ENCODE data around the gene LRRC4C.

LRRC4C gene

DNA sequence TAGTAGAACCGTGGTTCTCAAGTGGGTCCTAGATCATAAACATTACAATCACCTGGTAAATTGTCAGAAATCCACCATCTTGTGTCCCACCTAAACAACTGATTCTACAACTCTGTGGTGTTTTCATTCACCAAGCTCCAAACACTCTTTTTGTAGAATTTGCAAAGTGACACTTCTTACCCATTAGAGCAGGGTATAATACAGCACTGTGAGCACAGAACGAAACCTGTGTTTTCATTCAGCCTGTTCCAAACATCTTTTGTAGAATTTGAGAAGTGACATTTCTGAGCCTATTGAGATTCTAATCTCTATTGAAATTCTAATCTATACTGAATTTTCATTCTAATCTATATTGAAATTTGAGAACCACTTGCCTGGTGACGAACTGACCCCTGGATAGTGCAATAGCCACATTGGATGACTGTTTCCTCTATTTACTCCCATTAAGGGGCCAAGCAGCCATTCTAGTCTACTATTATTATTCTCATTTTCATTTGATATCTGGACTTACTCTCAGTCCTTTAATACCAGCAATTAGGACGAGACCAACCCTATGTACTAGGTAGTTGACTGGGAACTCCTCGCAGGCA lies 616.6 kb downstream of the LRRC4C start:
- no peak for FAIRE-seq

DNA sequence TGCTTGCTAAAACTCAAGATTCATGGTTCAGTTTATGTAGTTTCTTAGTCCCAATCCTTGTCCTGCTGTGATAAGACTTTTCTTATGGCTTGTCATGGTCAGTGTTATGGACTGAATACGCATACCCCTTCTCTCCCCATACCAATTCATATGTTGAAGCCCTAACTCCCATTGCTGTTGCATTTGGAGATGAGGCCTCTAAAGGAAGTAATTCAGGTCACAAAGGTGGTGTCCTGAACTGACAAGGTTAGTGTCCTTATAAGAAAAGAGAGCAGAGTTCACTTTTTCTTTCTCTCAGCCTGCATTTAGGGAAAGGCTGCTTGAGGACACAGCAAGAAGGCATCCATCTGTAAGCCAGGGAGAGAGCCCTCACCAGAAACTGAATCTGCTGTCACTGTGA lies 618.2 kb downstream of the LRRC4C start:
- FAIRE-seq: no peak

DNA sequence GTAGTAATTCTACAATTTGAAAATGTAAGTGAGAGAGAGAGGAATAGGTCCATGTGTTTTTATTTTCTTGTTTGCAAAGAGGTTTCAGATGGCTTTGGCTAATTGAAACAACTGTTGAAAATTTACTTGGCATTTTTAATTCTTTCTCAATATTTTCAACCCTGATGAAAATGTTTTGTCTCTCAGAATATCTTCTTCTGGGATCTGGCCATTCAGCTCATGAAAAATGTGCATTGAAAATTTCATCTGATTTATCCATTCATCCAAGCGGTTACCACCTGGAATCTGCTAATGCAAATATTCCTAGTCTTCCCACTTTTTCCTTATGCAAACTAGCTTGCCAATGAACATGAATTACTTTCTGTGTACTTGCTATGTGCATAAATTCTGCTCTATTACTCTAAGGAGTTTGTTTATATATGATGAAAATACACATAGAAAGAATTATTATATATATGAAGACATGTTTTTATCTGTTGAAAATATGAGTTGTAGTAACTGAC lies 621.2 kb downstream of the LRRC4C start:
- FAIRE-seq: no peak

DNA sequence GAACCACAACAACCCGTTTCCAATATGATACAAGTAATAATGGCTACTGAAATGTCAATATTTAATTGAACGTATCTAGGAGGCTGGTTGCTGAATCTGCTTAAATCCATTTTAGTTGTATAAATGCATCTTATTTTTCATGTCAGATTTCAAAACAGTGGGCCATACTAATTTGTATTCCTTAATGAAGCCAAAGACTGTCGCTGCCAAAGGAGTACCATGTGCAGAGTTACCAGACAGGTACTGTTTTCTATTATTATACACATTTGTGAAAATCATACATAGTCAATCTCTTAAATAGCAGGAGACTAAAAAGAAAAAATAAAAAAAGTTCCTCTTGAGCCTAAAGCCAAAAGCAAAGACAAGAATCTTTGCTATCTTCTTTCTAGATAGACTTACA lies 632.3 kb downstream of the LRRC4C start:
- no peak for FAIRE-seq

DNA sequence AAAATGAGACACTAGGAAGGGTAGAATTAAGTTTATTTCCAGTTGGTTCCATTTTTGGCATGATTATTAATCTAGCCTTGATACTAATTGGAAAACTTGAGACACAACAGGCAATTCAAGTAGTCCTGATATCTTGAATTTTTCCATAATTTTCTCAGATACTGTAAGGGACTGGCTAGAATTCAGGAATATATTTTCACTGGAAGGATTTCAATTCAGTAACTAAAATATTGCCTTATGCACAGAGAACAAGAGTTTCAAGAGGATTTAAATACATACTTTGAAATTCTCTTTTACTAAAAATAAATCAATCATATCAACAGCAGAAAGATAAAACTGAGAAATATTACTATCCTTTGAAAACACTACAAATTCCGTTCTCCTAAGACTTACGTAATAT lies 632.9 kb downstream of the LRRC4C start:
- FAIRE-seq: no peak

DNA sequence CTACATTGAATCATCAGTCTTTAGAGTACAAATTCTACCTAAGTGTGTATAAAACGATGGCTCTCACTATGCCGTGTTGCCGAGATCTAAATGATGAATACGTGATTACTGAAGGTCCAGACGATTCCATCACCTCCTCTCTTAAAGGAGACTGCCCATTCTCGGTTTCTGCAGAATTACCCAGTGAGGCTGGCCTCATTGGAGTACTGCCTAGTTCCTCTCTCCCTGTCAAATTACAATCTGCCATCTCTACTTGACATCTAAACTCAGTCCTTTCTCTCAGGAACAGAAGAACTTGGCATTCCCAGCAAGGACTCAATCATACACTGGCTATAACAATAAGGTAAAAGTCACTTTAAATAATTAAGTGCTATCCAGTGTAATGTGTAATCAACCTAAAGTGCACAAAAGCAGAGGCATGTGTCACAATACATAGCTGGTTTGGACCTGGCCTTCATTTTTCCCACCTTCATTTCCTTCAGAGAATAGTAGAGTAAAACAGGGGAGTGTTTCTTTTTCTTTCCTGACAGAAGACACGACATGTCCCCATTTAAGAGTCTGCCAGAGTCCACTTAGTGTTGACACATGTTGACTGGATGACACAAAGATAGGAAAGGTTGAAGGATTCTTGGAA lies 634.1 kb downstream of the LRRC4C start:
- no peak for FAIRE-seq

DNA sequence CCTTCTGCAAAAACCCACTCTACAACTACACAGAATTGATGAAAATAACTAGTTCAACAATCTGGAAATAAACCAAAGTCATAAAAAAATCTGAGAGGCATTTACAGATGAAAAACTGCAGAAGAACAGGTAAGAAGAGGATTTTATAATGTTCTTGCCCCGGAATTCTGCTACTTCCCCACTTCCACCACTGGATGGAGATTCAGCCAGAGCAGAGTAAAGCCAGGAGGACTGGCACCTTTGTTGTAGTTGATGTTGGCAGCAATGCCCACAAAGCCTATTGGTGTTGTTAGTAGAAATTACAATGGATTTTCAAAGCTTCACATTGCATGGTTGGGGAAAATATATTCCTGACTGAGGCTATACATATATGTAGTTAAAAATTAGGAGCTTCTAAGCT lies 640.2 kb downstream of the LRRC4C start:
- FAIRE-seq: no peak

DNA sequence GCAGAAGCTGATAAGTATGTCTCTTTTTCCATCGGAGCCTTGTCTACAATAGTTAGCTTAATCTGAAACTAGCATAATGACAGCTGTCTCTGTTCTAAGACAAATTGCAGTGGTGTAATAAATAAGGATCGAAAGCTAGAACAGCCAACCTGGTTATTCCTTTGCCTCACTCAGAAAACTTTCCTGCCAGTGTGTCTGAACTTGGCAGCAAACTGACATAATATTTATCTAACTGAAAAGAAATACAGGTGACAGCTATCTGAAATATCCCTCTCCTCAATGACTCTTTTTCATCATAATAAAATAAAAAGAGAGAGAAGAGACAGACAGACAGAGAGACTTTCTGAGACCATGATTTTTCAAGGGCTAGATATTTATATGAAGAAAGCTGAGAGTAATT lies 642.5 kb downstream of the LRRC4C start:
- no peak for FAIRE-seq

DNA sequence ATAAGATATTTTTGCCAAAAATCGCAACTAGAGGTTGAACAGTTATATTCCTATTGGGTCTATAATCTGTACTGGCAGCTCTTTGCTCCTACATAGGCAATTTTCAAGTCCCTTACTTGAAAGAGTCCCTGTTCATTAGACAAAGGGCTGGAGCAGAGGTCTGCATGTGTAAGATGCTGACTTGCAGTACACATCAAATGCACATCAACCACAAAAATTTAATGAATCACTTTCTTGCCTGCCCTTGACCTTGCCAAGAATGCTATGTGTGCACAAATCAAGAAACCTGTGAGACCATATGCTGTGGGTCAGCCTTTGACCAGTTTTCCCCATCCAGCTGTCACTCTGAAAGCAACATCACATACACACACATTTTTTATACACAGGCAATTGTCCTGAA lies 661.5 kb downstream of the LRRC4C start:
- FAIRE-seq: no peak

DNA sequence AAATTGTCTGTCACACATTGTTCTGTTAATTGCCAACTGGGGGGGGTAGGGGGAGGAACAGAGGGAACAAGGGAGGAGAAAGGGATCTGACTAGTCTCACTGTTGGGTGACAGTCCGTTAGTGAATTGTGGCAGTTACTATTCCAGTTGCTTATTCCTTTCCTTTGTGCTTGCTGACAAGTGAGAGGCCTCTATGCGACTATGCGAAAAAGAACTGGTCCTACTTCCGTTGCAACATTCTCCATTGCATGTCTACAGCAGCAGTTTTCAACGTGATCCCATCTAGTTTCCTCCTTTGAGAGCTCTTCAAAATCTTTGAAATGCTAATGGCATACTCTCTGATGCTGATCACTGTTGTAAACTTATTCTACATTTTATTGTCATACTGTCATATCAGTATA lies 672.2 kb downstream of the LRRC4C start:
- no peak for FAIRE-seq

DNA sequence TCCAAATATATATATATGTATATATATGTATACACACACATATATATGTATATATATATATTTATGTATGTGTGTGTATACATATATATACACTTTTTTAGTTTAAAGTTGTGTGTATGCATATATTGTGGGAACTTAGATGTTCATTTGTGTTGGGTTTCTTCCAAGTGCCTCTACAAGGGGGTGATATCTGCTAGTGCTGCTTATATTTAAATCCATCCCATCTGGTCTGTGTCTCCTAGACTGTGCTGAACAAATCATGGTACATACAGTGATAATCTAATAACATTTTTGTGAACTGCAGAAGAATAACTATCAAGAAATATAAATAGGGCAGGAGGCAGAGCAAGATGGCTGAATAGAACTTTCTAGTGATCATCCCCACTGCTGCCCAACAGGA lies 696.4 kb downstream of the LRRC4C start:
- no peak for FAIRE-seq

DNA sequence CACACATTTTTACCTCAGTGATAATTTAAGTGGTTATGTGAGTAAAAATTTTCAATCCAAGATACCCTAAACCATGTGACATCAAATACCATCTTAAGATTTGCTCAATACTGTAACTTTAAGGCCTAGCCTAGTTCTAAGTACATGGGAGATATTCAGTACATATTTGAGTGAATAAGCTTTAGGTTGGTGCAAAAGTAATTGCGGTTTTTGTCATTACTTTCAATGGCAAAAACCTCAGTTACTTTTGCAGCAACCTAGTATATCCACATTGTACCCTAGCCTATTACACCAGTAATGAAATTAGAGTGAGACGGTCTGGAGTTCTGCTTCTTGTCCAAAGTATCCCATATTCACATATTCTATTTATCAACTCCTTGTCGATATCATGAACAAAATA lies 700.1 kb downstream of the LRRC4C start:
- no peak for FAIRE-seq

DNA sequence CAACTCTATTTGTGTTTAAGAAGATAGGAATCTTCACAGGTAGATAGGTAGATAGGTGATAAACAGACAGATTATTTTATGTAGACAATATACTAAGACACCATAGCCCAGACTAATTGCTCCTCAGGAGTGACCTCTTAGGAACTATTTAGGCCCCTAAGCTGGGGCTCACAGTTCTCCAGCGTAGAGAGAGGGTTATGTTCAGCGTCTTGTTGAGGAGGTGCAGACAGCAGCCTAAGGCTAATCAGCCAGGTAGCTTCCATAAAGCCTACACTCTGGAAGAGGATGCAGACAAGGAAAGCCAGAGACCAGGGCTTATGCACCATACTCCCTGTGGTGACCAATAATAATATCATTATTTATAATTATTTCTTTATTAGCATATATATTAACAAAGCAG lies 705.2 kb downstream of the LRRC4C start:
- FAIRE-seq: no peak

DNA sequence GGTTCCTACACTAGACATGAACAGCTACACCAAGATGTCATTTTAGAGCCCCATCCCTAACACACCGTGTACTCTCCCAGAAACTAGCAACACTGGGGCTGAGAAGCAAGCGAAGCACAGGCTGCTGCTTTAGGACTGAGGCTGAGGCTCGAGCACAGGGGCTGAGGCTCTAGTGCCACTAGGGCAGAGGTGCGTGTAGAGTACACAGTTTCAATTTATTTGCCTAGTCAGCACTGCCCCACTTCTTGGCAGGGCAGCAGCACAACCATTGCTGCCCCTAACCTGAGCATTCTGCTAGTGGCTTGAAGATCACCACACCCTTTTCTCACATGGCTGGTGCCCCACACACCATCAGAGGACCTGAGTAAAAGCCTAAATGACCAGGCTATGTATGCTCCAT lies 713.2 kb downstream of the LRRC4C start:
- FAIRE-seq: no peak

DNA sequence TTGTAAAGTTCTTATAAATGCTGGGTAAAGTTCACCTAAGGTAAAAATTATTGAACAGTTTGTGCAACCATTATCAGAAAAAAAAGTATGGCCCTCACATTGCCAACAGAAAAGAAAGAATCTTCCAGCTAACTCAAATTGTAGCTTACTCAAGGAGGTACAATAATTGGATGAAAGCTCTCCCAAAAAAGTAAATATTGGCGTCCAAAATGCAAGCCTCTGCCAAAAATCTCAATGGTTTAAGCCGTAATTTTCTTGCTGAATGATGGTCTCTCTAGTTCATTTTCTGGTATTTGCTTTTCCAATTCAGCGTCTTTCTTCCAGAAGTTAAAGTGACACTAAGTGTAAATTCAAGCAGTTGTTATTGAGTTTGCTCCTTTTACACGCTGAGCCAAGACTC lies 727.3 kb downstream of the LRRC4C start:
- FAIRE-seq: no peak

DNA sequence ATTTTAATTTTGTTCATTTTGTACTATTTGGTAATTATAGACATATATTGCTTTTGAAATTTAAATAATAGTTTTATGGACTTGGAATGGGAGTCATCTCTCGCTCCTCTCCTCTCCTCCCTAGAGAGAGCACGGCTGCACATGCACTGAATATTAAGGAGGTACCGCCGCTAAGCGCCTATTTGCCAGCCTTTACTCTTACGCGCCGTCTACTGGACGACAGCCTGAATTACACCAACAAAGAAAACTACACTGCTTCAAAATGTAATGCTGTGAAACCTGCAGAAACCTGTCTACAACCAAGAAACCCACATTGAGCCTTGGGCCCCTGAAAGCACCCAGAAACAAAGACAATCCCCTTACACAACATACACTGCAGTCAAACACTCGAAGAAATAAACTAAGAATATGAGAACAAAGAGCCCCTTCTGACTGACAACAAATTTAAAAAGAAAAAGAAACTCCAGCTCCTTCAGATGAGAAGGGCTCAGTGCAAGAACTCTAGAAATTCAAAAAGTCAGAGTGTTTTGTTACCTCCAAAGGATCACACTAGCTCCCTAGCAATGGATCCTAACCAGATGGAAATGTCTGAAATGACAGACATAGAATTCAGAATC lies 737.2 kb downstream of the LRRC4C start:
- no peak for FAIRE-seq

DNA sequence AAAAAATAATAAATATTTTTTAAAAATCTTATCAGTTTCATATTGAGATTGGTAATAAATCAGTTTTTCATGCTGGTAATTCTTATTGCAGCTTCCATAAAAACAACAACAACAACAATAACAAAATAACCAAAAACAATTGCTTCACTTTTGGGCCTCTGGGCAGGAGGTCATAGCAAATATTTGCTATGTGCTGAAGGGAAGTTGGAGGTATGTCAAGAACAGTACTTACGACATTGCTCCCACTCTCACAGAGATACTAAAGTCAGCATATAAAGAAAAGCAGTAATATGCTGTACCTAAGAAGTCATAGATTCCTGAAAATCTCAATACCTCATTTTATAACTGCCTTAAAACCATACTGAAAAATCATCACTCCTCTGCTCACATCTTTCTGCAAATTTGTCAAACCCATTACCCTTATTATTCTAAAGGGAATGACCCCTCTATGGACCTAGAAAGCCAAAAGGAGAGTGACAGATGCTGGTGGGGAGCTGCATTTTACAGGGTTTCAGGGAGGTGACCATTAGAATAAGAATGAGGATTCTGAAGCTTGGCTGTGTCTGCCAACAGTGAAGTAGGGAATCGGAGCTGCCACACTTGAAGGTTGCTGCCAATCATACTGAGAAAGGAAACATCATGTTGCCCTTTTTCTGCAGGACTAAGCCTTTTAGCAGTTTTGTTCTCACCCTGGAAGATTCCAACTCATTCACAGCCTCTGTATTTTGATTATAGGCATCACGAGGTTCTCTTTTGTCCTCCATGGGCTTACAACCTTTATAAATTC lies 742.9 kb downstream of the LRRC4C start:
- FAIRE-seq: no peak

DNA sequence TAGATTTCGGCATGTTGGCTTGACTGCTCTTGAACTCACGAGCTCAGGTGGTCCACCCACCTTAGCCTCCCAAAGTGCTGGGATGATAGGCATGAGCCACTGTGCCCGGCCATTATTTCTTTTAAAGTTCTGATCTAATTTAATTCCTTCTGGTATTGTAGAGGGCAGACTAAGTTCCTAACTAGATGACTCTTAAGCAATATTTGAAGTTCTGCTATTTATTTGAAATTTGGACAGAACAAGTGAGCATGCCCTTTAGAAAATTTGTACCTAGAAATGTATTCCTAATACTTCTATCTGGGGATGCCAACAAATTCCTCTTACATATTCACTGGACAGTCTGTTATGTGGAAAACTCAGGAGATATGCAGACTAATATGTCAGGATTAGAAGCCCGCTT lies 746.4 kb downstream of the LRRC4C start:
- FAIRE-seq: no peak

DNA sequence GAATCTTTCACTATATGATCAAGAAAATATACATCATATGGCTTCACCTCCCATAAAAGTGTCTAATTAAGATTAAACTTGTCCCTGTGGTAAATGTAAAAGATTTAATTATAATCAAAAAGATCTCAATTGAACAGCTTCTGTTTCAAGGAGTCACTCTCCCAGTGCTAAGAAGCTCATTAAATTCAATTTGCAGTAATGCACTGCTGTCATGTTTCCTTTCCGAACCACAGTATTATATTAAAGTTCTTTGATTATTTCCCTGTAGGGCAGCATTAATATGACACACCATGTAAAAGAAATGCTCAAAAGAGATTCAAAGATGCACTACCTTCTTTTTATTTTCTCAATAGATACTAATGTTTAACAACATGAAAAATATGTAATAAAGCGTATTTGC lies 758.4 kb downstream of the LRRC4C start:
- FAIRE-seq: no peak

DNA sequence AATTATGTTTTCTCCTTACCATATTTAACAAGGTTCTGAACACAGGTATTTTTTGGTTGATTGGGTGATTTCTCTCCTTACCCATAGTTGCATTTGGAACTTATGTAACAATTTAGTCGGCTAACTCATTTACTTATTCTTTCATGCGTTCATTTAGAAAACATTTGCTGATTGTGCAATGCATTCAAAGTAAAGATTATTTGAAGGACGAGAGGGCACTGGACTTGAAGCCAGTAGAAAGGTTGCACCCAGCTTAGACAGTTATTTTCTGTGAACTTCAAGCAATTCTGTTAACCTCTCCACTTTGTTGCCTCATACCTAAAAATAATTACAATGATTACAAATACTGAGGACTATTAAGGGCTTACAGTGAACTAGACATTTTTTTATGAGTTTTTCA lies 769.6 kb downstream of the LRRC4C start:
- no peak for FAIRE-seq

DNA sequence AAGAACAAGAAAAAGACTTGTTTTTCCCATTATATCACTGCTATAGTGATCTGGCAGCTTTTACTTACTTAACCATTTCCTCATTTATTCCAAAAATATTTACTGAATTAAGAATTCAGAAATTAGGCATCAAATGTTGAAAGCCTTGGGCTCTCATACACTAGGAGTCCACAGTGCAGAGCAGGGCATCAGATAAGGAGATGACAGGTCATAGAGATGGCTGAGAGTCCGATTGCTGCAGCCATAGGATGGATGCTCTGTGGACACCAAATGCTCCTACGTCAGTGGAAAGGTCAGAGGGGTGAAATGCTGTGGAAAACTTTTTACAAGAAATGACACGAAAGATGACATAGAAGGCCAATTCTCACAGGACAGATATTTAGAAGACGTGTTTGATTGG lies 771.1 kb downstream of the LRRC4C start:
- FAIRE-seq: no peak

DNA sequence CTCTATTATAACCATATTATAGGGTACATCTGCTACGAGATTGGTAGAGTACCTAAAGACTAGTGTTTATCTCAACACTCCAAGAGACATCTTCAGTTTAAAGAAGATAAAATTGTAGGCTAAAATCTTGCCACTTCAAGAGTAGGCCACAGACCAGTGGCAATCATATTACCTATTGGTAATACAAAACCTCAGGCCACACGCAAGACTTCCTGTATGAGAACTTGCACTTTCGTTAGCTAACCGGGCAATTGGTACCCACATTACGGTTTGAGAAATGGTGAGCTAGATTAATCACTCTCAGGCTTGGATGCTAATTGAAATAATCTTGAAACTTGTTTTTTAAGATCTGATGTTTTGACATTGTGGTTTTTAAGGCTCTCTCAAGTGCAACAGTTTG lies 772.7 kb downstream of the LRRC4C start:
- FAIRE-seq: no peak

DNA sequence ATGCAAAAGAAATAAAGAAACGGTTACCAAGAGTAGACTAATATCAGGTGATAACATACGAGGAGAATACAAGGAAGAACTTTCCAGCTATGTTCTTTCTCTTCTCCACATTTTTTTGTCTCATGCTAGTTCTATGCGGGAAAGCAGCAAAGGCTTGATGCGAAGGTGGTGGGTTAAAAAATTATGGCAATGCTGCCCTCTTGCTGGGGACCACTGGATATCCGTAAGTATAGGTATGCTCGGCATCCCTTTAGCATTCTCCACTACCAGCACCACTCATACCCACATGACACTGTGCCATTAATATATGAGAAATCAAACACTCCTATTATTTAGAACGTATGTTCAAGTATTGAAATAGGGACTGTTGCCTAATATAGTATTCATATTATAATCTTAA lies 776.4 kb downstream of the LRRC4C start:
- no peak for FAIRE-seq

DNA sequence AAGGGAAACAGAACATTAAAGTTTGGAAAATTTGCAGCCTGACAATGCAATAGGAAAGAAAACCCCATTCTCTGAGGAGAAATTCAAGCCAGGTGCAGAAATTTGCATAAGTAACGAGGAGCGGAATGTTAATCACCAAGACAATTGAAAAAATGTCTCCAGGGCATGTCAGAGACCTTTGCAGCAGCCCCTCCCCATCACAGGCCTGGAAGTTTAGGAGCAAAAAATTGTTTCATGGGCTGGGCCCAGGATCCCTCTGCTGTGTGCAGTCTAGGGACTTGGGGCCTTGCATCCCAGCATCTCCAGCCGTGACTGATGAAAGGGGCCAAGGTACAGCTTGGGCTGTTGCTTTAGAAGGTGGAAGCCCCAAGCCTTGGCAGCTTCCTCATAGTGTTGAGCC lies 780.2 kb downstream of the LRRC4C start:
- FAIRE-seq: no peak
